NCI-H1105 (cell line): Measurements from ENCODE around the gene PLCZ1.
"Not testable (repeated sequence)": the region's sequence is repeated elsewhere in the genome, so short reads cannot be mapped to it uniquely, and the experiment has no call there.

Source experiments
- DNase-seq: peaks from one replicate; lab custom pipeline; 2025; lab: John Stamatoyannopoulos, UW

The PLCZ1 gene

DNA sequence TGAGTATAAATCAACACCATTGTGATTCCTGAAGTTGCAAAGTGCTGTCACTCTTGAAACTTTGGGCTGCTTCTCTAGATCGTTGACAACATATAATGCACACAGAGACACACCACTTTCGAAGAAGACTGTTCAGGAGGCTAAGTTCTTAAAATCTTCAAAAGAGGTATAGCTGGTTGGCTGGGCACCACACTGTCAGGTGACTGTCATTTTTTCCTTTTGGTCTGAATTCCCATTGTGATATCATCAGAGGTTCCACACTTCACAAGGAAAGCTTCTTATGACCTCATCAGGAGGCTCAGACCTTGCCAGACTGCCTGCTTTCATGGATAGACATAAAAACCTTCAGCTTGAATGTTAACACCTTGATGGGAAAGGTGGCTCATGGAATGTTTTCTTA, at the start of gene PLCZ1, which contains the start of gene CAPZA3:
PLCZ1 (minus strand) TSS at position 194 of the 400 bp plus-strand sequence. CDS start 641 bp downstream, outside the sequence.
CAPZA3 (plus strand) TSS at position 301 of the 400 bp plus-strand sequence. CDS start 150 bp downstream, outside the sequence.
- DNase-seq: no peak

- not testable (repeated sequence) for DNase-seq
Measured at GRCh38 chr12:18785465-18785864, 47.7 kb upstream of the PLCZ1 start.

DNA sequence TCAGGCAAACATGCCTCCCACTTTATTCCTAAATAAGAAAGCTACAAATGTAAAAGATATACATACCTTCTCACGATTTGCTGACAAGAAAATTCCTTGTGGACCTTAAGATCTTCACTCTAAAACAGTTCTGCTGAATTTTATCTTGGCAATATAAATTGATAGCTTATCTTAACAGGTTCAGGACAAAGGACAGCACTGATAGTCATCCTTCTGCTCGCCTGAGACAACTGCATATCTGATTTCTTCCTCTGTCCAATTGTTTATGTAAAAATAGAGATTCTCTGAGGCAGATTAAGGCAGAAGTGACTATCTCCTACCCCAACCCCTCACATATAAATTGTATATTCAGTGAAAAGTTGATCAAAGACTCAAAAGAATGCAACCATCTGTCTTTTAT, 45.0 kb upstream of the PLCZ1 start:
- no peak for DNase-seq

DNA sequence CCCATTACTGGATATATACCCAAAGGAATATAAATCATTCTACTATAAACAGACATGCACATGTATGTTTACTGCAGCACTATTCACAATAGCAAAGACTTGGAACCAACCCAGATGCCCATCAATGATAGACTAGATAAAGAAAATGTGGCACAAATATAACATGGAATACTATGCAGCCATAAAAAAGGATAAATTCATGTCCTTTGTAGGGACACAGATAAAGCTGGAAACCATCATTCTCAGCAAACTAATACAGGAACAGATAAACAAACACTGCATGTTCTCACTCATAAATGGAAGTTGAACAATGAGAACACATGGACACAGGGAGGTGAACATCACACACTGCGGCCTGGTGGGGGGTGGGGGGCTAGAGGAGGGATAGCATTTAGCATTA, 28.7 kb upstream of the PLCZ1 start:
- DNase-seq: not testable (repeated sequence)

DNA sequence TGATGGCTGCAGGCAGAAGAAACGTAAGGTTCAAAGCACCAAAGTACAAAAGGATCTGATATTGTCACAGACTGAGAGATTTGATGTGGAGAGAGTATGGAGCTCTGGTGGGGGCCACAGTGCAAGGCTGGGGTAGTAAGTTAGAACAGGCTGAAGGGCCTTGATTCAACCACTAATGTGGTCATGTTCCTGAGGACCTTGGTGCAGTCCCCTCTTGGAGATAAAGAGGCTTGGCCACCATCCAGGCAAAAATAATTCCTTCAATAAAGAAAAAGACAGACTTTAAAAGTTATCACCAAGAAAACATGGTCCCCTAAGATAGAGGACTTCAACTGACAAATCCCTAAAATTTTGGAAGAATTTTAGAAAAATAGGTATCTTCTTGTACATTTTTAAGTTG, 17.5 kb upstream of the PLCZ1 start:
- no peak for DNase-seq

- DNase-seq: no peak
Measured at GRCh38 chr12:18754124-18754707, 16.4 kb upstream of the PLCZ1 start.

- no peak for DNase-seq
Measured at GRCh38 chr12:18753481-18754123, 15.8 kb upstream of the PLCZ1 start.

DNA sequence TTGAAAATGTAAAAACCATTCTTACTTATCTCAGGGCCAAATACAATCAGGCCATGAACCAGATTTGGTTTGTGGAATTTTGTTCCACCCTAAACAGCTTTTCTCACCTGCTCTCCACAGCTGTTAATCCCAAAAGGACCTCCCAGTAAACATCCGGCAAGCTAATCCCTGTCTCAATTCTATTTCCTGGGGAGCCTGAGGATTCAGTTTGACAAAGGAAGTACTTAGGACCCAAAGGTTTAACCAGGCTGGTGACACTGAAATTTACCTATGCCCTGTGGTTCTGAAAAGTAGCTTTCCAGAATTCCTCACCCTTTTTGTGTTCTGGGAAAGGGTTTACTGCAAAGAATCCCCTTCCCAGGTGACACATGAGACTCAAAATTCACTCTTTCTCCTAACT, 15.1 kb upstream of the PLCZ1 start:
- DNase-seq: no peak

DNA sequence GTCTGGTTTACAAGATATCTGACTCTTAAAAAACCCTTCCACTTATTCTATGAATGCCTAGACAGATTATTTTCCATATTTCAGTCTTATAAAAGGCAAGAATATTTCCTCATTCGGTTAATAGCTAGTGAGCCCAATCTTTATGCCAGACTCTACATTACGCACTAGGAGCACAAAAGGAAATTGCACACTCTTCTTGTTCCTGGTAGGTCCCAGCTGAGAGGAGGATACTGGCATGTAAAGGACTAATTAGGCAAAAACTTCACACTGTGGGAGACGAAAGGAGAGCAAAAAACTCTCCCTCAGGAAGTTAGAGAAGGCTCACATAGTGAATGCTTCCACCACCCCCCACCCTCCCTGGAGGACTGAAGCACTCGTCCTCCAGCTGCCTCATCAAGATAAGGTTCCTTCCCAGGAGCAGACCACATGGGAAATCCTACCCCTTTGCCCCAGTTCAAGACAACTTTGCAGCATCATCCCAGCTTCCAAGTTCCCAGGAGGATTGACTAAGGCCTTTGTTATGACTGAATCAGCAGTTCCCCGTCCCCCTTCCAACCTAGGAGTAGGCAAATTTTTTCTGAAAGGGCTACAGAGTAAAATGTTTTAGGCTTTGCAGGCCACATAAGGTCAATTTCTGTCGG, 14.6 kb upstream of the PLCZ1 start:
- no peak for DNase-seq

DNA sequence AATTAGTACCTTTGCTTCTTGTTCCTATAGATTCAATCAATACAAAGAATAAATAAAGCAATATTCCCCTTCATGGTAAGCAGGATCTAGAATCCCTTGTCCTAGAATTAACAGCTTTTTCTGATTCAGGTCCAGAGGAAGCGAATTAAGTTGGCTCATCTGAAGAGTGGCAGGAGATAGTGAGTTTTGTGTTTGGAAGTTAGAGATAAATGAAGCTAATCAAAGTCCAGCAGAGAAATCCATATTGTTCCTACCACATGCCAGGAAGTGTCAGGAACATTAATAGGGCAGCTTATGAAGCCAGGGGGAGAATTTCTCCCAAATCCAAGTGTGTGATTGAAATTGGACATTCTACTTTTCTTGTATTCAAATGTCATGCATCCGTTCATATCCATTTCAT, 14.1 kb upstream of the PLCZ1 start:
- DNase-seq: no peak

DNA sequence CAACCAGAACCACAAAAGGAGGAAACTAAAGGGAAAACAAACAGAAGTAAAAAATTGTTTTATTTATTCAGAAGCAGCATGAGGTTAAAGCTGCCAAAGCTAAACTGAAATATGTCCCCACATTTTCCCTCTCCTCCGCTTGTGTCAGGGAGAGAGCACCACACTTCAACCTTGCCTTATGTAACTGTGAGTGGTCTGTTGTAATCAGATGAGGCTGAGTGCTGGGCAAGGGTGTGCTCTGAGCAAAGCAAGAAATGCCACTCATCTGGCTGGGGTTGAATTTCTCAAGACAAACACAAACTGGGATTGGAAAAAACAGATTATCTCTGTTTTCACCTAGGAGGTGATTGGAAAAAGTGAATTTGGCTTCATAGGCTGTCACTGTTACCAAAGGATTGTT, 12.3 kb upstream of the PLCZ1 start:
- DNase-seq: no peak

- DNase-seq: no peak
Measured at GRCh38 chr12:18749386-18749957, 11.7 kb upstream of the PLCZ1 start.

DNA sequence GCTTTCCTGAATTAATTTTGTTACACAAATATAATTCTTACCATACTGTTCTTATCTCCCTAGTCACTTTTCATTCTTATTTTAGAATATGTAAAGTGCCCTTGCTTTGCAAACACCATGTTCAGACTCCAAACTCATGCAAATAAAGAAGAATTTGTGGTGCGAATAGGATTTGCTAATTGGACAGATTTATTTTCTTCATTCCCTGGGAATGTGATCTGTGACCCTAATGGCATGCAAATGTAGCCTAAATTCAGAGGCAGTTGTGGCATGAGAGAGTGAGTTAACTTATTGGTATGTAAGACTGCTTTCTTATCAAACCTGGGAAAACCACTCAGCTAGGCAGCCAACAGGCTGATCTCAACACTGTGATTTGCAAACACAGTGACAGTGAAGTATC, 10.1 kb upstream of the PLCZ1 start:
- no peak for DNase-seq

DNA sequence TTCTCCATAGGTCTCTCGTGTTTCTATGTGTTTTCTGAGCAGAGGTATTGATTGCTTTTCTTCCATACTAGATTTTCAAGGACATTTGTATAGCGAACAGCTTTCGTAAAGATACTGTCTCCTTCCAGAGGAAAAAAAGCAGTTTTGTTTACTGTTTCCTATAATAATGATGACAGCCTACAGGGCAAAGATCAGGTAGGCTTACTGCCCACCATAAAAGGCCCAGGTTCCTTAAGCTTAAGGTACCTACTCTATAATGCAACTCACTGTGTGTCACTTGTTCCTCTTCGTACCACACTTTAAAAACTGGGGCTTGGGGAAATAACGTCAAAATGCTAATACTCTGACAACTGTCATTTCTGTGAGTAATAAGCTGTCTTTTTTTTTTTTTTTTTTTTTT, 6.7 kb downstream of the PLCZ1 start:
- DNase-seq: no peak

DNA sequence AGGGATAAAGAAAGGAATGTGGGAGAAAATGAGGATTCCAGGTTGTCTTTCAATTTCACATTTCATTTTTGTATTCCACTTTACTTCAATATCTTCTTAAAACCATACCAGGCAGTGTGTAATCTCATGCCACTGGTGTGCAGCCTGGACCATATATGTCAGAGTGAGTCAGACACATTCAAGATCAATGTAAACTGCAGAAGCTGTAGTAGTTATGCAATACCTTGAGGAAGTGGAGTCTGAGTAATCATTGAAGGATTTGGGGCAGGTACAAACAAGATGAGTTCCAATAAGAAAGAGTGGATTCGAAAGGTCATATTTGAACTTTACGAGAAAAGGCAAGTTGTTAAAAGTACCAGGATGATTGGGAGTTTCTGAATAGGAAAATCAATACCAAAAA, 14.1 kb downstream of the PLCZ1 start:
- DNase-seq: no peak

DNA sequence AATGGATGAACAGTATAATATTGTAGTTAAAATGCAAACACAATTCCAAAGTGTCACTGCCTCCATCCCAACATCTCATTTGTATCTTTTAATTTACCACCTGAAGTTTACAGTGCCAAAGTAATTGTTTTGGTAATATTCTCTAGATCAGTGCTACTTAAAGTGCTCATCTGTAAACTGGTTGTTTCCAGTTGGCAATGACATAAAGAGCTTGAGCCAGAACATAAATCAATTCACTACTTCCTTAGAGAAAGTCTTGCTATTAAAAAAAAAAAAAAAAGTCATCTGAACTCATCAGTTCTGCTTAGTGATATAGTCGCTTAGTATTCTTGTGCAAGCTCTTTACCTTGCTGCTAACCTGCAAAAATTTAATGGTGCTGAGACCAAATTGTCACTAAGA, 16.4 kb downstream of the PLCZ1 start:
- no peak for DNase-seq

DNA sequence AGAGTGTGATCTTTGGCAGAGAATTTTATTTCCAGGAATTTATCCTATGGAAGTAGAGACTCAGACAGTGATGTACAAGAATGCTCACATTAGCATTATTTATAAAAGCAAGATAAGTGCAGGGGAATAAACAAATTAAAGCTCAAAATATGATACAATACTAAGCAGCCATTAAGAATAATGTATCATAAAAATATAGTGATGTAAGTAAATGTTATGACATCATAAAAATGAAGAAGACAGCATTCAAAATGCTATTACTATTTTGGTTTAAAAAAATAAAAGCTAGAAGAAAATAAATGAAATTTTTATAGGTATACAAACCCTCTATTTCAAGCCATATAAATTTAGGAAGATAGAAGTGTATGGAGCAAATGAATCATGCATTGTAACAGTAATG, 17.1 kb downstream of the PLCZ1 start:
- no peak for DNase-seq

GRCh38 chr12:18719922-18720510, 17.8 kb downstream of the PLCZ1 start:
- no peak for DNase-seq

GRCh38 chr12:18718462-18718861, 19.4 kb downstream of the PLCZ1 start:
- DNase-seq: no peak

GRCh38 chr12:18716236-18716635, 21.6 kb downstream of the PLCZ1 start:
- no peak for DNase-seq

DNA sequence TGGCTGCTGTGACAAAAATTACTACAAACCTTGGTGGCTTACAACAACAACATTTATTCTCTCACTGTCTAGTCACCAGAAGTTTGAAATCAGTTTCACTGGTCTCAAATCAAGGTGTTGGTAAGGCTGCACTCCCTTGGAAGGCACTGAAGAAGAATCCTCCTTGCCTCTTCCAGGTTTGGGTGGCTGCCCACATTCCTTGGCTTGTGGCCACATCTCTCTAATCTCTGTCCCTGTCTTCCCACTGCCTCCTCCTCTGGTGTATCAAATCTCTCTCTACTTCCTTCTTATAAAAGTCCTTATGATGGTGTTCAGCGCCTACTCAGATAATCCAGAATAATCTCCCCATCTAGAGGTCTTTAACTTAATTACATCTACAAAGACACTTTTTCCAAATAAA, 31.0 kb downstream of the PLCZ1 start:
- no peak for DNase-seq

DNA sequence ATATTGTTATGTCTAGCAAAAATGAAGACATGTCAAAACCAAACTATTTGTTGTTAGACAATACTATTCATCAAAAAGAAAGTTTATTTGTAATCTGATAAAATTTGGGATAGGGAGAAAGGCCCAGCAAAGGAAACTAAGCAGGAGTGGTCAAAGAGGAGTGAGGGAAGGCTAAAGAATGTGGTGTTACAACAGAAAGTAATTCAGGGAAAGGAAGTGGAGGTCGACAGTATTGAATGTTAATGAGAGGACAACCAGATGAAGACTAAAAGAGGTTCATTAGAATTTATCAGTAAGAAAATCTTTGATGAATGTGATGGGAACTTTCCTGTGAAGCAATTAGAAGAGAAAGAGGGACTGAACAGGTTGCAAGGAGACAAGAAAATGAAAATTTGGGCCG, 33.9 kb downstream of the PLCZ1 start:
- DNase-seq: no peak

GRCh38 chr12:18703321-18703720, 34.5 kb downstream of the PLCZ1 start:
- DNase-seq: no peak
